GM23248 (cell line): ENCODE data around the gene CADPS. TPM values are rescaled to one million over a fixed set of nuclear protein-coding genes. Genes with fewer than 3 reads are reported as not detected.

Experiments used
- DNase-seq: peaks from one replicate; pipeline ENCODE4 v3.0.0-alpha.2; 2015
- H2AFZ ChIP-seq: fragments of 200-600 bp; sonication (generic); 2 replicates; pipeline ENCODE4 v1.6.1; 2016; ENCODE audit warnings: antibody characterized with exemption
- H3F3A ChIP-seq: fragments of 200-600 bp; sonication (generic); 2 replicates; pipeline ENCODE4 v1.6.1; 2016; ENCODE audit warnings: mild to moderate bottlenecking, antibody characterized with exemption, mixed run types; ENCODE audit not compliant: insufficient read depth
- H3K27ac ChIP-seq: fragments of 200-600 bp; sonication (generic); 2 replicates; pipeline ENCODE4 v1.5.1; 2016; ENCODE audit warnings: mild to moderate bottlenecking
- H3K27me3 ChIP-seq: fragments of 200-600 bp; sonication (generic); replicated peaks from 2 replicates; pipeline ENCODE4 v1.6.1; 2016; ENCODE audit warnings: mild to moderate bottlenecking; ENCODE audit not compliant: insufficient read depth
- H3K36me3 ChIP-seq: fragments of 200-600 bp; sonication (generic); 2 replicates; pipeline ENCODE4 v1.6.1; 2016; ENCODE audit warnings: low read depth, mild to moderate bottlenecking
- H3K4me1 ChIP-seq: fragments of 200-600 bp; sonication (generic); 2 replicates; pipeline ENCODE4 v1.6.1; 2016; ENCODE audit warnings: mild to moderate bottlenecking; ENCODE audit not compliant: insufficient read depth
- H3K4me2 ChIP-seq: fragments of 200-600 bp; sonication (generic); one replicate; pipeline ENCODE4 v1.6.1; 2016; ENCODE audit warnings: mild to moderate bottlenecking; ENCODE audit not compliant: unreplicated experiment
- H3K4me3 ChIP-seq: fragments of 200-600 bp; sonication (generic); 2 replicates; pipeline ENCODE4 v1.5.1; 2016; ENCODE audit warnings: mild to moderate bottlenecking
- H3K79me2 ChIP-seq: fragments of 200-600 bp; sonication (generic); 2 replicates; pipeline ENCODE4 v1.6.1; 2016; ENCODE audit warnings: mild to moderate bottlenecking; ENCODE audit not compliant: insufficient read depth
- H3K9ac ChIP-seq: fragments of 200-600 bp; sonication (generic); 2 replicates; pipeline ENCODE4 v1.6.1; 2016; ENCODE audit warnings: mild to moderate bottlenecking
- H3K9me2 ChIP-seq: fragments of 200-600 bp; sonication (generic); 2 replicates; pipeline ENCODE4 v1.6.1; 2016; ENCODE audit warnings: mixed run types, mild to moderate bottlenecking, moderate library complexity; ENCODE audit not compliant: insufficient read depth
- H3K9me3 ChIP-seq: fragments of 200-600 bp; sonication (generic); one replicate; pipeline ENCODE4 v1.6.1; 2017; ENCODE audit warnings: low read depth
- H4K20me1 ChIP-seq: fragments of 200-600 bp; sonication (generic); 2 replicates; pipeline ENCODE4 v1.6.0; 2016; ENCODE audit not compliant: insufficient read depth
- EZH2 ChIP-seq: fragments of 200-600 bp; sonication (generic); IDR thresholded peaks from 2 replicates; pipeline ENCODE4 v1.6.1; 2018; ENCODE audit warnings: antibody characterized with exemption, mild to moderate bottlenecking; ENCODE audit not compliant: insufficient read depth, poor library complexity, severe bottlenecking
- EZH2phosphoT487 ChIP-seq: fragments of 200-600 bp; sonication (generic); IDR thresholded peaks from 2 replicates; pipeline ENCODE4 v1.6.1; 2018; ENCODE audit warnings: antibody characterized with exemption, moderate library complexity, mild to moderate bottlenecking, low read depth; ENCODE audit not compliant: insufficient read depth
- WGBS, 2 experiments: methylation state at CpG; one replicate each; pipeline ENCODE4 v1.1.6; 2015 to 2017; ENCODE audit warnings: low lambda C conversion rate in 2 of 2, low coverage in 1 of 2; ENCODE audit errors: missing lambda C conversion rate in 2 of 2; 5-methylcytosine and 5-hydroxymethylcytosine counted together
- in situ Hi-C: fragments of 300-500 bp; cut with MboI; formaldehyde crosslinking; loops from 2 replicates; pipeline ENCODE4 v1.15.0; 2020
- polyA plus RNA-seq: library from polyadenylated mRNA; unstranded; fragments of >200 nt; fragmentation: Nextera tagmentation; extraction: Ambion mirVana; gene quantifications from 2 replicates; pipeline ENCODE4 v1.2.1, GENCODE V29; 2016
- total RNA-seq: library from RNA; depleted of rRNA; stranded (reverse); fragments of >200 nt; shearing (Covaris generic); gene quantifications from 2 replicates; pipeline ENCODE4 v1.2.3, GENCODE V29; 2014

The CADPS gene
- total and polyA plus RNA-seq, 2 experiments from 2014 or later: 3.0 to 4.1 TPM

GRCh38 chr3:62797132-62797531 lies 78.1 kb downstream of the CADPS start:
- Histone ChIP-seq H3K9me3 (no peaks in the 10 kb centered on the region), H3K27ac (no peak overlapping the region), H3K4me2 (no peak overlapping the region), H4K20me1 (no peaks in the 10 kb centered on the region), H3K27me3 (no peaks in the 10 kb centered on the region), H2AFZ (no peak overlapping the region), H3K4me3 (no peak overlapping the region), H3K36me3 (no peaks in the 10 kb centered on the region), H3K4me1 (no peaks in the 10 kb centered on the region), H3K9ac (no peak overlapping the region), H3F3A (no peaks in the 10 kb centered on the region), H3K79me2 (no peaks in the 10 kb centered on the region), H3K9me2 (no peaks in the 10 kb centered on the region)
- DNase-seq: no peak
- TF ChIP-seq EZH2: no peak
- no peak for TF ChIP-seq EZH2phosphoT487
- 10% methylated on average over 3 of the region's 3 CpGs for WGBS, 2 experiments
- in situ Hi-C loops: no loop called here

- WGBS, 2 experiments: 67 to 75% methylated on average over 2 of the region's 2 CpGs
- in situ Hi-C loops: no loop called here
Measured at GRCh38 chr3:62795978-62796657, 79.1 kb downstream of the CADPS start.

GRCh38 chr3:62793946-62794345 lies 81.3 kb downstream of the CADPS start:
- 46 to 47% methylated on average over 2 of the region's 2 CpGs for WGBS, 2 experiments
- DNase-seq: peak; percentile 53
- no peaks in the 10 kb centered on the region for H3K79me2 ChIP-seq
- no peaks in the 10 kb centered on the region for H3K9me3 ChIP-seq
- TF ChIP-seq EZH2 (no peak), EZH2phosphoT487 (no peak)
- H3K4me1 ChIP-seq: no peaks in the 10 kb centered on the region
- H3F3A ChIP-seq: no peaks in the 10 kb centered on the region
- H3K9me2 ChIP-seq: no peaks in the 10 kb centered on the region
- no peak overlapping the region for H3K27ac ChIP-seq
- H3K36me3 ChIP-seq: no peaks in the 10 kb centered on the region
- no peak overlapping the region for H3K4me3 ChIP-seq
- H3K9ac ChIP-seq: no peak overlapping the region
- no peaks in the 10 kb centered on the region for H4K20me1 ChIP-seq
- in situ Hi-C loops: no loop called here
- no peak overlapping the region for H3K4me2 ChIP-seq
- H3K27me3 ChIP-seq: no peaks in the 10 kb centered on the region
- H2AFZ ChIP-seq: no peak overlapping the region

More at GRCh38 chr3:62795978-62796657, 79.1 kb downstream of the CADPS start:
- no peak for DNase-seq
- Histone ChIP-seq H4K20me1 (no peaks in the 10 kb centered on the region), H3F3A (no peaks in the 10 kb centered on the region), H3K4me1 (no peaks in the 10 kb centered on the region), H3K9me3 (no peaks in the 10 kb centered on the region), H3K79me2 (no peaks in the 10 kb centered on the region), H3K4me2 (no peak overlapping the region), H2AFZ (no peak overlapping the region), H3K36me3 (no peaks in the 10 kb centered on the region), H3K4me3 (no peak overlapping the region), H3K9me2 (no peaks in the 10 kb centered on the region), H3K27me3 (no peaks in the 10 kb centered on the region), H3K27ac (no peak overlapping the region), H3K9ac (no peak overlapping the region)
- TF ChIP-seq EZH2phosphoT487 (no peak), EZH2 (no peak)

GRCh38 chr3:62785384-62785783 lies 89.8 kb downstream of the CADPS start:
- Histone ChIP-seq H4K20me1 (no peaks in the 10 kb centered on the region), H3K4me1 (no peaks in the 10 kb centered on the region), H3K9me3 (no peaks in the 10 kb centered on the region), H3K27ac (no peak overlapping the region), H3K79me2 (no peaks in the 10 kb centered on the region), H3K9ac (no peak overlapping the region), H3K36me3 (no peaks in the 10 kb centered on the region), H3K4me2 (no peak overlapping the region), H3K9me2 (no peaks in the 10 kb centered on the region), H3F3A (no peaks in the 10 kb centered on the region), H3K4me3 (no peak overlapping the region), H3K27me3 (no peaks in the 10 kb centered on the region), H2AFZ (no peak overlapping the region)
- in situ Hi-C loops: no loop called here
- 82 to 94% methylated on average over 1 of the region's 1 CpG for WGBS, 2 experiments
- no peak for TF ChIP-seq EZH2phosphoT487
- TF ChIP-seq EZH2: no peak
- no peak for DNase-seq
